HG03575 (cell line): ENCODE data around the gene AP3D1.
"Not testable (repeated sequence)": the region's sequence is repeated elsewhere in the genome, so short reads cannot be mapped to it uniquely, and the experiment has no call there.

Source experiments
- ATAC-seq: cut with Tn5 transposase; IDR thresholded peaks from one replicate; pipeline ENCODE4 v1.9.1; 2021; ENCODE audit not compliant: unreplicated experiment, insufficient number of reproducible peaks, low FRiP score; ENCODE audit errors: extremely low read depth

Gene AP3D1

GRCh38 chr19:2097203-2097885, 54.0 kb downstream of the AP3D1 start:
- no peak for ATAC-seq

DNA sequence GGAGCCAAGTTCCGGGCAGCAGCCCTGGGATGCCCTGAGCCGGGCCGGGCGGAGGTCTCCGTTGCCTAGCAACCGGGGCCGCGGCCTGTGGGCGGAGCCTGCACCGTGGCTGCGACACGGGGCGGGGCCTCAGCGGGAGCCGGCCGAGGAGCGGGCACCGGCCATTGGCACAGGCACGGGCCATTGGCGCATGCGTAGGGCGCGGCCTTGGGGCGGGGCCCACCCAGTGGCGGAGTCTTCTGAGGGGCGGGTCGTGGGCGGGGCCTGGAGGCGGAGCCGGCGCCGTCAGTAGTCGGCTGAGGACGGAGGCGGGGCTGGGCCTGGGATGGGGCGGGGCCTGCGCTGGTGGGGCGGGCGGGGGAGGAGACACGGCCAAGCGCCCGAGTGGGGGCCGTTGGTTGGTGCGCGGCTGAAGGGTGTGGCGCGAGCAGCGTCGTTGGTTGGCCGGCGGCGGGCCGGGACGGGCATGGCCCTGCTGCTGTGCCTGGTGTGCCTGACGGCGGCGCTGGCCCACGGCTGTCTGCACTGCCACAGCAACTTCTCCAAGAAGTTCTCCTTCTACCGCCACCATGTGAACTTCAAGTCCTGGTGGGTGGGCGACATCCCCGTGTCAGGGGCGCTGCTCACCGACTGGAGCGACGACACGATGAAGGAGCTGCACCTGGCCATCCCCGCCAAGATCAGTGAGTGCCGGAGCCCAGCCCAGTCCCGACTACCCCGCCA, 54.7 kb downstream of the AP3D1 start, which contains the start of gene IZUMO4:
TSS of gene IZUMO4 (plus strand) at position 436 of the 723 bp plus-strand sequence. CDS start at position 467, 31 bp downstream.
- ATAC-seq = peak; percentile 24

DNA sequence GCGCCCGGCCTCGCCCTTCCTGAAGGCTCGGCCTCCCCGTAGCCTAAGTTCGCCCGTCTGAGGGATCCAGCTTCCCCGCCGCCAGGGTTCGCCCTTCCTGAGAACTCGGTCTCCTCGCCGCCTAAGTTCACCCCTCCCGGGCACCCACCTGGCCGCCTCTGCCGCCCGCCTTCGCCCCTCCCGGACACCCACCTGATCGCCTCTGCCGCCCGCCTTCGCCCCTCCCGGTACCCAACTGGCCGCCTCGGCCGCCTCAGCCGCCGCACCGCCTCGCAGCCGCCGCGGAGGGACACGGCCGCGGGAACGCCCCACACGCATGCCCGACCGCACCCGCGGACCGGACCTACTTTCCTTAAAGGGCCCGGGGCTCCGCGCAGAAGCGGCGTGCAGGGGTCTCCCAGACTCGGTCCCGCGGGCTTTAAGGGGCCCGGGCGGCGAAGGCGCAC, 55.3 kb downstream of the AP3D1 start, which contains the start of gene MOB3A:
TSS of gene MOB3A (minus strand) at position 293 of the 446 bp plus-strand sequence. CDS start 17,766 bp downstream, outside the sequence.
- ATAC-seq = peak; percentile 11

GRCh38 chr19:2091926-2092525, 59.3 kb downstream of the AP3D1 start:
- not testable (repeated sequence) for ATAC-seq

- ATAC-seq = no peak
Measured at GRCh38 chr19:2089727-2090053, 61.7 kb downstream of the AP3D1 start.

- ATAC-seq = no peak
Measured at GRCh38 chr19:2089001-2089711, 62.2 kb downstream of the AP3D1 start.

DNA sequence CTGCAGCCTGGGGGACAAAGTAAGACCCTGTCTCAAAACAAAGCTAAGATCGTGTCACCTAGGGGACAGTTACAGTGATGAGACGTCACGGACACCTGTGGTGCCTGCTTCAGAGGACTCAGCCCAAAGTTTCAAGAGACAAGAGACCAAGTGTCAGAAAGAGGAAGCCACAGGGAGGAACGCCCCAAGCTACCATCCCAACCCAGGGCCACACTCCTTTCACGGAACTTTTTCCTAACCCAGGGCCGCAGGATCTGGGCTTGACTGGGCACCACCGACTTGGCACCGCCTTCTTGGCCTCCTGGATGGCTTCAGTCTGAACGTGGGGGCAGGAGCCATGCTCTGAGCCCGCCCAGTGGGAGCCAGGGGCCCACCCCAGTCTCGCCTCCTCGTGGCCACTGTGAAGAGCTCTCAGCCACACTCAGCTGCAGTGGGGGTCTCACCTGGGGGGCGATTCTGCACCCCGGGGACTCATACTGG, 63.7 kb downstream of the AP3D1 start:
- no peak for ATAC-seq

GRCh38 chr19:2086695-2087620, 64.4 kb downstream of the AP3D1 start:
- ATAC-seq = not testable (repeated sequence)

DNA sequence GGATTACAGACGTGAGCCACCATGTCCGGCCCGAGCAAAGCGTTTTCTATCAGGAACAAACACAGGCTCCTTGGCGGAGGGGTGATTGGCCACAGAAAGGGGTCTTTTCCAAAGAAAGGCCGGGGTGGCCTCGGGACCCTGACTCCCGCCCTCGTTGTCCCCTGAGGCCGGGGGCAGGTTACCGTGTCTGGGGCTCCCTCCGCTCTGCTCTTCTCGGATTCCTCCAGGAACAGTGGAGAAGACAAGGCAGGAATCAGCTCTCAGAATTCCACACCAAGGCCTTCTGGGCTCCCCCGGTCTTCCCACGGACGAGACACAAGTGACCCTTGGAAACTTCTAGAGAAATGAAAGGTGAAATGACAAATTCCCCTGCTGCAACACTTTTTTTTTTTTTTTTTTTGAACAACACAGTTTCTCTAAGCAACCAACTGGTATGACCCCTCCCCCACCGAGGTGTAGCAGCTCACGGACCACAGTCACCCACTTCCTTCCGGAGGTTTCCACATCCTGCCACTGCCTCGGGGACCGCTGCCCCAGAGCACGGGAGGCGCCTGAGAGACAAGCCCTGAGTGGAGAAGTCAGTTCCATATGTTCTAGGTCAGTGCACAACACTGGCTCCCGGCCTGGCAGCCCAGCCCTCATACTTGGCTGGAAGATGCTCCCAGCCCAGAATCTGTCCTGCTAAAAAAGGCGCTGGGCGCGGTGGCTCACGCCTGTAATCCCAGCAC, 66.2 kb downstream of the AP3D1 start:
- ATAC-seq = no peak

GRCh38 chr19:2083174-2083854, 68.1 kb downstream of the AP3D1 start:
- no peak for ATAC-seq

GRCh38 chr19:2081873-2082810, 69.2 kb downstream of the AP3D1 start:
- no peak for ATAC-seq

GRCh38 chr19:2080336-2080988, 70.9 kb downstream of the AP3D1 start:
- no peak for ATAC-seq

- no peak for ATAC-seq
Measured at GRCh38 chr19:2079865-2080301, 71.5 kb downstream of the AP3D1 start.

DNA sequence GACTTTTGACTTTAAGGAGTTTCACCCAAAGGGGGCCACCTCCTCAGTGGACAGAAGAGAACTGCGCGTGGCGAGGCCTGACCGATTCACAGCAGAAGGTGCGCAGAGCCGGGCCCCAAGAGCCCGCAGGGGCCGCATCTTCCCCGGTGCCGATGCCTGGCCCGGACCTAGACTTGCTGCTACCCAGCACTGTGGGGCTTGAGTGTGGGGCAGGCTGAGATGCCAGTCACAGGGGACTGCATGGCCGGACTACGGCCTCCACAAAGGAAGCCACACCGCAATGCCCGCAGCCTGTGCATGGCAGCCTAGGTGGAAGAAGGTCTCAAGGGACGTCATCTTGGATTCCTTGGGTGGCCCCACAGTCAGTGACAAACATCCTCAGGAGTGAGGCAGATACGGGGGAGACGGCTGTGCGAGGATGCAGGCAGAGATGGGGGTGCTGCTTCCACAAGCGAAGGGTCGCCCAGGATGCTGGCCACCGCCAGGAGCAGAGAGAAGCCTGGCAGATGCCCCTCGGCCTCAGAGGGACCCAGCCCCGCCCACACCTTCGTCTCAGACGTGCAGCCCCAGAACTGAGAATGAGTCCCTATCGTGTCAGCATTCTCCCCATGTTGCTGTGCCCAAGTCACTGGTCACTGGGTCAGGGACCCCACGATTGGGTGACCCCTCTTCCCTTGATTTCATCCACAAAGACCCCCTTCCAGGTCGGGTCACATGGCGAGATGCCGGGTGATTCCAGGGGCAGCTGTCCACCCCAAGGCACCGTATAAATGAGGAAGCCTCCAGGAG, 72.1 kb downstream of the AP3D1 start:
- ATAC-seq = no peak
